ENCODE measurements around the gene SPA17.
A peak's percentile ranks its signal among the peaks of the same experiment; 100 is the strongest.

SPA17 gene

DNA sequence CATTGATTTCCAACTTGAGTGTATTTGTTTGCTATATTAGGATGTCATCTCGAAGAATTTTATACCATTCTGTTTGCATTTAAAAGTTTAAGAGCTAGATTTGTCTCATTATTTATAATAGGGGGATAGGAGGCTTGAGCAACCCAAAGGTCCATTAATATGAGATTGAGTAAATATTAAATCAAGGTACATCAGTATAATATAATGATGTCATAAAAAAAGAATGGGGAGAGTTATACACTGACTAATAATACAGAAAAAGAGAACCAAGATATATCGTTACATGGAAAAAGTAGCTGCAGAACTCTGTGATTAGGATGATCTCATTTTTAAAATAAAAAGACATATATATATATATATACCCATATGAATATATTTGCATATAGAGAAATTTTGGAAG lies 19.4 kb downstream of the SPA17 start:
- no peak for DNase-seq (ENCODE audit: low read depth)
- TF ChIP-seq, protein P1, sequence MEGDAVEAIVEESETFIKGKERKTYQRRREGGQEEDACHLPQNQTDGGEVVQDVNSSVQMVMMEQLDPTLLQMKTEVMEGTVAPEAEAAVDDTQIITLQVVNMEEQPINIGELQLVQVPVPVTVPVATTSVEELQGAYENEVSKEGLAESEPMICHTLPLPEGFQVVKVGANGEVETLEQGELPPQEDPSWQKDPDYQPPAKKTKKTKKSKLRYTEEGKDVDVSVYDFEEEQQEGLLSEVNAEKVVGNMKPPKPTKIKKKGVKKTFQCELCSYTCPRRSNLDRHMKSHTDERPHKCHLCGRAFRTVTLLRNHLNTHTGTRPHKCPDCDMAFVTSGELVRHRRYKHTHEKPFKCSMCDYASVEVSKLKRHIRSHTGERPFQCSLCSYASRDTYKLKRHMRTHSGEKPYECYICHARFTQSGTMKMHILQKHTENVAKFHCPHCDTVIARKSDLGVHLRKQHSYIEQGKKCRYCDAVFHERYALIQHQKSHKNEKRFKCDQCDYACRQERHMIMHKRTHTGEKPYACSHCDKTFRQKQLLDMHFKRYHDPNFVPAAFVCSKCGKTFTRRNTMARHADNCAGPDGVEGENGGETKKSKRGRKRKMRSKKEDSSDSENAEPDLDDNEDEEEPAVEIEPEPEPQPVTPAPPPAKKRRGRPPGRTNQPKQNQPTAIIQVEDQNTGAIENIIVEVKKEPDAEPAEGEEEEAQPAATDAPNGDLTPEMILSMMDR (conservative IDR thresholded peaks at IDR 0.05; ENCODE audit: low read length): no peak
- no peak overlapping the region for H3K4me3 ChIP-seq (ENCODE audit: low read length)

DNA sequence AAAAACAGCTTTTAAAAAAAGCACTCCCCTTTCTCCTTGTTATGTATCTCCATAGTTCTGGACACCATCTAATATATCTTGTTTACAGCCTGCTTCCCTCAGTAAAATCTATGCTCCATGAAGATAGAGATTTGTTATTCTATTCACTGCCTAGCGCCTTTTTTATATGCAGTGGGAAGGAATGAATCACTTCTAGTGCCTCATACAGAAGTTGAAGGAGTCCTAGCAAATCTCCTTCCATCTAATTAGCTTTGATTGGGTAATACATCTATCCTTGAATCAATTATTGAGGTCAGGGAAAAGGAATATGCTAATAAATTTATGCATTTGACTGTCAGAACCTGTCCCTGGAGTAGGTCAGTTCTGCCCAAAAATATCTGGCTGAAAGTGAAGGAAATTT lies 25.8 kb downstream of the SPA17 start:
- TF ChIP-seq, protein P1 (conservative IDR thresholded peaks at IDR 0.05; ENCODE audit: low read length): no peak
- DNase-seq (ENCODE audit: low read depth): no peak
- no peak overlapping the region for H3K4me3 ChIP-seq (ENCODE audit: low read length)

DNA sequence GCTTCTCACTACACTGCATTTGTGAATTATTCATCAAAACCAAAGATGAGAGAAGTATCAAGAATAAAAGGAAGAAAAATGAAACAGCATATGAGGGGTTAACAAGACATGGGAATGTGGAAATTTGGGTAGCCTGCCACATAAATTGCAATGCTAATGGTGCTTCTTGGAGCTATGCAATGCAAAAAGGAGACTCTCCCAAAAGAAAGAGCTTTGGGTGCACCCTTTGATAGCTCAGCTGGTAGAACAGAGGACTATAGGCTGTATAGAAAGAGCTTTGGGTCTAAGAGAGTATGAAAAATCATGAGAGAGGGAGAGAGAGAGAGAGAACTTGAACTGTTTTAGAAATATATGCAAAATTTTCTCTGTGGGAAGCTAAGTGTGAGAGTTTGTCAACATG lies 26.3 kb downstream of the SPA17 start:
- no peak for DNase-seq (ENCODE audit: low read depth)

DNA sequence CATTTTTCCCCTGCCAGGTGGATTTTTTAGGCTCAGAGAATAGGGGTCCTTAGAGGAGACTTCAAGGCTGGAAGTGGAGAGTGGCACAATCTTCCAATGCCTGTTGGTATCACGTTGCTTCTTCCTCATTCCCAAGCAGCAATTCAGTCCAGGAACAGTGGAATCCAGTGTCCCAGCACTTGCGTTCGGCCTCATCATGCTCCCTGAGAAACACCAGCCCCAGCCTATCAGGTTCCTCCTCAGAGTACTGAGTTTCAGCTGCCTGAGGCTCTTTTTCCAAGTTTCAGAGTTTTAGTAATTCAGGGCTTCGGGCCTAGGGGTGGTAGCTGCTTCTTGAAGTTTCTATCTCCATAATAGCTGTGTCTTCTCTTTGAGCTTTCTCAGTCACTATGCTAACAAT lies 34.1 kb downstream of the SPA17 start:
- TF ChIP-seq, protein P1 (conservative IDR thresholded peaks at IDR 0.05; ENCODE audit: low read length): no peak
- DNase-seq (ENCODE audit: low read depth): no peak
- no peak overlapping the region for H3K4me3 ChIP-seq (ENCODE audit: low read length)

More for the DNA sequence above, 26.3 kb downstream of the SPA17 start:
- no peak overlapping the region for H3K4me3 ChIP-seq (ENCODE audit: low read length)
- TF ChIP-seq, protein P1 (conservative IDR thresholded peaks at IDR 0.05; ENCODE audit: low read length): no peak

DNA sequence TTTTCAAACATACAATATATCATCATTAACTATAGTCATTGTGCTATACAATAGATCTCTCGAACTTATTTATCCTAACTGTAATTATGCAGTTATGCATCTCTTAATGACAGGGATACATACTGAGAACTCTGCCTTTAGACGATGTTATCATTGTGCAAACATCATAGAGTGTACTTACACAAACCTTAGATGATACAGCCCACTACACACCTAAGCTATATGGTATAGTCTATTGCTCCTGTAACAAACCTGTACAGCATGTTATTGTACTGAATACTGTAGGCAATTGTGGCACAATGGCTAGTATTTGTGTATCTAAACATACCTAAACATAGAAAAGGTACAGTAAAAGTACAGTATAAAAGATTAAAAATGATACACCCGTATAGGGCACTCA lies 38.7 kb downstream of the SPA17 start:
- TF ChIP-seq, protein P1 (conservative IDR thresholded peaks at IDR 0.05; ENCODE audit: low read length): no peak
- DNase-seq (ENCODE audit: low read depth): no peak
- no peak overlapping the region for H3K4me3 ChIP-seq (ENCODE audit: low read length)

DNA sequence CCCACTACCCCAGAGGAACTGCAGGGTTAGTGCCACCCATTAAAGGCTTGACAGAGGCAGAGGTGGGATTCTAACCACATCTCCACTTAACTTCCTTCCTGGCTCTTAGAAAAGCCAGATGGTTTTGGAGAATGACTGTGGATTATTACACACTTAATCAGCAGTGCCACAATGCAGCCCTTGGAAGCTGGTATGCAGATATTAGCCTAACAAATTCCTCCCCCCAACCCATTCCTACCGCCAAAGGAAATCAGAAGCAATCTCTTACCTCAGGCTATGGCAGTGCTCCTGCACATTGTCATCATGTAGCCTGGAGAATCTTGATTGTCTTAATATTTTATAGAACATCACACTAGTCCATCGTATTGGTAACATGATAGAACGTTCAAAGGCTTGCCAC lies 42.9 kb downstream of the SPA17 start:
- TF ChIP-seq, protein P1 (conservative IDR thresholded peaks at IDR 0.05; ENCODE audit: low read length): no peak
- no peak overlapping the region for H3K4me3 ChIP-seq (ENCODE audit: low read length)
- DNase-seq (ENCODE audit: low read depth): peak; percentile 38

DNA sequence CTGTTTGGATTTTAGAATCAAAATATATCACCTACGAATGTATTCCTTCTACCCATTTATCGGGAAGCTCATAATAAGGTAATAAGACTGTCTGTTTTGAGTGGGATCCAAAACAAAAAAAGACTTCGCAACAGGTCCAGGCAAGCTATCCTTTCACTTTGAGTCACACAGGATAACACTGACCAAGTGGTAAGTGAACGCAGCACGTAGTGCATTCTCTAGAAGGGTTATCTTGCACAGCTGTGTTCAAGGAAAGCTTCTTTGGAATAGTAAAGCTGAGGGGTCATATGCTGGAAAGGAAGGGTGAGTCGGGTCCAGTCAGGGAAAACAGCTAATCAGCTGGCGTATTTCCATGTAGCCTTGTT lies 43.7 kb downstream of the SPA17 start:
- no peak for DNase-seq (ENCODE audit: low read depth)
- TF ChIP-seq, protein P1 (conservative IDR thresholded peaks at IDR 0.05; ENCODE audit: low read length): no peak
- no peak overlapping the region for H3K4me3 ChIP-seq (ENCODE audit: low read length)
